ENCODE measurements around the gene NDUFAF7.

DNA sequence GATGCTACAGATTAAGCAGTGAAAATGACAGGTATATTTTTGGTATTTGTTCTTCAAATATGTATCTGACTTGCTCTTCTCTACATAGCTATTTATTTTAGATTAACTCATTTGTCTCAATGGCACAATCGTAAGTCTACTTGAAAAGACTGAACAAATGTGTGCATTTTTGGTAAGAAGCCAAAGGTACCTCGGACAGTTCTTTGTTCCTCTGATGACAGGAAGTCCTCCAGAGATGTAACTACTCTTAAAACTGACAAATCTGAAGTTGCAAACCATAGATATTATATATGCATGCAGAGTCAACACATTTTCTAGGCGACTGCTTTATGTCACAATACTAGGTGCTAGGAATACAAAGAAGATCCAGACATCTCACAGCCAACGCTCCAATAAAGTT lies 36.7 kb downstream of the NDUFAF7 start:
- TF ChIP-seq OSR1 (CRISPR knock-in tag; IDR thresholded peaks at IDR 0.05) (no peak), PATZ1 (CRISPR knock-in tag; IDR thresholded peaks at IDR 0.05; ENCODE audit: borderline replicate concordance) (no peak), BACH2 (CRISPR knock-in tag; IDR thresholded peaks at IDR 0.05; ENCODE audit: borderline replicate concordance) (no peak), ZNF565 (CRISPR knock-in tag; conservative IDR thresholded peaks at IDR 0.05; ENCODE audit: low read depth) (no peak), PPARA (CRISPR knock-in tag; IDR thresholded peaks at IDR 0.05; ENCODE audit: borderline replicate concordance) (no peak)

Measured in SK-N-SH treated with all-trans-retinoic acid at 6 μM for 48 hours (cell line).